ENCODE results near the gene RAD51D.

GRCh38 chr17:35051183-35051578 is 68.5 kb downstream of the RAD51D start:
- TF ChIP-seq CTCF (conservative IDR thresholded peaks at IDR 0.05; ENCODE audit: low read depth, low read length) (no peak), EZH2 (IDR thresholded peaks at IDR 0.05; ENCODE audit: borderline replicate concordance, low read depth, low read length, poor library complexity, severe bottlenecking) (no peak)

All from A673 (cell line).